Fibroblast of villous mesenchyme (primary cell): Measurements from ENCODE around the gene ADPRM. TPM values are rescaled to one million over a fixed set of nuclear protein-coding genes. Genes with fewer than 3 reads are reported as not detected.

Source experiments
- DNase-seq: peaks from one replicate; pipeline ENCODE4 v3.0.0-alpha.2; 2010; ENCODE audit warnings: low read depth
- H3K4me3 ChIP-seq: 2 replicates; pipeline ENCODE4 v1.5.1; 2011; ENCODE audit warnings: low read depth, mild to moderate bottlenecking, low read length
- total RNA-seq: library from RNA; depleted of rRNA; stranded (reverse); fragments of >200 nt; gene quantifications from 2 replicates; pipeline ENCODE4 v1.2.3, GENCODE V29; 2012
- TF ChIP-seq, protein P1 (sequence below): IDR thresholded peaks from 2 replicates; pipeline ENCODE4 v1.5.1; 2012; ENCODE audit warnings: low read depth, mild to moderate bottlenecking, low read length; ENCODE audit not compliant: insufficient read depth

ADPRM gene
- total RNA-seq, 1 donor, result 10.8 TPM

DNA sequence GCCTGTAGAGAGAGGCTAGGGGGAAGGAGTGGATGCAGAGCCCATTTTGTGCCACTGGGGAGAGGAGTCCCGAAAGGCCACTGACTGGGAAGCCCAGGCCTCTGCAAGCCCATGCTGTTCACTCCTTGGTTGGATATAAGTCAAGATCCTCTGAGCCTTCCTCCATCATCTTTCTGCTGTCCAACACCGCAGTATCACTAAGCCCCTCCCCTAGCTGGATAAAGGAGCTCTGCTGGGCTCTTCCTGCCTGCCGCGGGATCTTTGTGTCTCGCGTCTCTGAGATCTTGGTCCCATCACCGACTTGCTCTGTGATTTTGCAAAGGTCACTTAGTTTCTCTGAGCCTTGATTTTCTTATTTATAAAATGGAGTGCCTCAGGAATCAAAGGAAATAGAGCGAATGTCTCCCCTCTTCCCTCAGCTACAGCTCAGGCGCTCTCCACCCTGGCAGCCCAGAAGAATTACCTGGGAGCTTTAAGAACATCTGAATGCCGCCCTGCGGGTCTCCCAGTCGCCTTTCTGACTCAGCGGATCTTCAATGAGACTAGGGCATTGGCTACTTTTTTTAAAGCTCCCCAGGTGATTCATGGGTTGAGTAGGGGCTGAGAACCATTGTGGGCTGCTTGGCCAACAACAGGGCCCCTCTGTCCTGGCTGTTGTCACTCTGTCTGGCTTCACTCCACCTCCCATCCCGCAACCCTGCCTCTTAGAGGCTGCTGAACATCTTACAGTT lies 57.6 kb downstream of the ADPRM start:
- H3K4me3 ChIP-seq, result no peak overlapping the region
- no peak for DNase-seq
- TF ChIP-seq, protein P1, sequence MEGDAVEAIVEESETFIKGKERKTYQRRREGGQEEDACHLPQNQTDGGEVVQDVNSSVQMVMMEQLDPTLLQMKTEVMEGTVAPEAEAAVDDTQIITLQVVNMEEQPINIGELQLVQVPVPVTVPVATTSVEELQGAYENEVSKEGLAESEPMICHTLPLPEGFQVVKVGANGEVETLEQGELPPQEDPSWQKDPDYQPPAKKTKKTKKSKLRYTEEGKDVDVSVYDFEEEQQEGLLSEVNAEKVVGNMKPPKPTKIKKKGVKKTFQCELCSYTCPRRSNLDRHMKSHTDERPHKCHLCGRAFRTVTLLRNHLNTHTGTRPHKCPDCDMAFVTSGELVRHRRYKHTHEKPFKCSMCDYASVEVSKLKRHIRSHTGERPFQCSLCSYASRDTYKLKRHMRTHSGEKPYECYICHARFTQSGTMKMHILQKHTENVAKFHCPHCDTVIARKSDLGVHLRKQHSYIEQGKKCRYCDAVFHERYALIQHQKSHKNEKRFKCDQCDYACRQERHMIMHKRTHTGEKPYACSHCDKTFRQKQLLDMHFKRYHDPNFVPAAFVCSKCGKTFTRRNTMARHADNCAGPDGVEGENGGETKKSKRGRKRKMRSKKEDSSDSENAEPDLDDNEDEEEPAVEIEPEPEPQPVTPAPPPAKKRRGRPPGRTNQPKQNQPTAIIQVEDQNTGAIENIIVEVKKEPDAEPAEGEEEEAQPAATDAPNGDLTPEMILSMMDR, result no peak

DNA sequence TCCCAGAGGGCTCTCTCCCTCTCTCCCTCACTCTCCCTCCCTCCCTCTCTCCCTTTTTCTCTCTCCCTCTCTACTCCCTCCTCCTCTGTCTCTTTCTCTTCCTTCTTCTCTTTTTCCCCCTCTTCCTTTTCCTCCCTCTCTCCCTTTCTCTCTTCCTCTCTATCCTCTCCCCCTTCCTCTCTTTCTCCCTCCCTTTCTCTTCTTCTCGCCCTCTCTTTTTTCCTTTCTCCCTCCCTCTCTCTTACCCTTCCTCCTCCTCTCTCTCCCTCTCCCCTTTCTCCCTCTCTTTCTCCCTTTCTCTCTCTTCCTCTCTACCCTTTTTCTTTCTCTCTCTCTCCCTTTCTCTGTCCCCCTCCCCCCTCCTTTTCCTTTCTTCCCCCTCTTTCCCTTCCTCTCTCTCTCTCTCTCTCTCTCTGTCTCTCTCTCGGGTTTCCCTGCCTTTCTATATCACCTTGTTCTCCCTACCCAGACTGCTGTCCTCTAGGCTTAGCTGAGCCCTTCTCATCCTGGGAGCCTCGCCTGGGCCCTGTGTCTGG lies 58.3 kb downstream of the ADPRM start:
- no peak overlapping the region for H3K4me3 ChIP-seq
- TF ChIP-seq, protein P1, result no peak
- no peak for DNase-seq

DNA sequence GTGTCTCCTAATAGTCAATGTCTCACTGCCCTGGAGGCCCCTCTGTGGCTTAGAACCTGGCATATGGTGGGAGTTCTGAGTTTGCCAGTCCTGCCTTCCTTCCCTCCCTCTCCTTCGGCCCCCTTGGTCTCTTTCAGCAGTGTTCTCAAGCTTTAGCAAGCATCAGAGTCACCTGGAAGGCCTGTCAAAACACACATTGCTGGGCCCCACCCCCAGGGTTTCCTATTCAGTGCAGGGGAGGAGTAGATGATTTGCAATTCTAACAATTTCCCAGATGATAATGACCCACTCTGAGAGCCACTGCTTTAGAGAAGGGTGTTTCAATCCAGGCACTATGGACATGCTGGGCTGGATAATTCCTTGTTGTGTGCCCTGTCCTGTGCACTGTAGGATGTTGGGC lies 58.8 kb downstream of the ADPRM start:
- TF ChIP-seq, protein P1, result no peak
- no peak overlapping the region for H3K4me3 ChIP-seq
- no peak for DNase-seq

DNA sequence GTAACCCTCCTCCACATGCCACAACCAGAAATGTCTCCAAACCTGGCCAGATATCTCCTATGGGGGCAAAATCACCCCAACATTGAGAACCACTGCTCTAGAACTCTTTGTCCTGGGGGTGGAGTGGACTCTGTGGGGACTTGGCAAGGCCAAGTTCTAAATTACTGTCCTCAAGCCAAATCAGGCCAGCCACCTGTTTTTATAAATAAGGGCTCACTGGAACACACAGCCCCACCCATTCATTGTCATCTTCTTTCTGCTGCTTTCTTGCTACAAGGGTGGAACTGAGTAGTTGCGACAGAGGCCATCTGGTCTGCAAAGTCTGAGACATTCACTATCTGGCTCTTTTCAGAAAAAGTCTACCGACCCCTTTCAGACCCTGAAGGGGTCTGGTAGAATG lies 59.2 kb downstream of the ADPRM start:
- no peak for DNase-seq
- TF ChIP-seq, protein P1, result no peak
- H3K4me3 ChIP-seq, result no peak overlapping the region

- no peak for DNase-seq
- TF ChIP-seq, protein P1, result no peak
- no peak overlapping the region for H3K4me3 ChIP-seq
These were observed 59.7 kb downstream of the ADPRM start for GRCh38 chr17:10757067-10757466.

GRCh38 chr17:10757647-10758046 lies 60.3 kb downstream of the ADPRM start:
- TF ChIP-seq, protein P1, result no peak
- H3K4me3 ChIP-seq, result no peak overlapping the region
- no peak for DNase-seq

- DNase-seq, result no peak
- TF ChIP-seq, protein P1, result no peak
- H3K4me3 ChIP-seq, result no peak overlapping the region
These were observed 60.7 kb downstream of the ADPRM start for GRCh38 chr17:10758062-10758461.
